Right cardiac atrium (tissue), 5 donors: ENCODE measurements around the gene FGFBP3. TPM values are rescaled to one million over a fixed set of nuclear protein-coding genes. Genes with fewer than 3 reads are reported as not detected.

Experiments used
- ATAC-seq, 2 donors: fragments of 200-7000 bp; cut with Tn5 transposase; one replicate each; pipeline versions ENCODE4 v1.8.0 to v1.9.1; 2020; ENCODE audit warnings: moderate library complexity in 2 of 2, mild to moderate bottlenecking in 1 of 2
- DNase-seq, 3 donors: peaks; one replicate each; pipeline ENCODE4 v3.0.0-alpha.2; 2020
- H3K27ac ChIP-seq: one replicate; pipeline ENCODE4 v1.5.1; 2013; ENCODE audit warnings: mild to moderate bottlenecking, low read length, control low read depth, moderate library complexity
- H3K27me3 ChIP-seq: one replicate; pipeline ENCODE4 v1.6.1; 2013; ENCODE audit not compliant: control insufficient read depth, insufficient read depth
- H3K4me1 ChIP-seq: one replicate; pipeline ENCODE4 v1.6.1; 2013; ENCODE audit warnings: low read length; ENCODE audit not compliant: control insufficient read depth, insufficient read depth
- H3K4me3 ChIP-seq: one replicate; pipeline ENCODE4 v1.5.1; 2013; ENCODE audit warnings: low read length, control low read depth
- H3K9me3 ChIP-seq: one replicate; pipeline ENCODE4 v1.6.1; 2013; ENCODE audit warnings: low read length; ENCODE audit not compliant: control insufficient read depth
- WGBS: extraction: QIAGEN DNeasy Blood & Tissue Kit; methylation state at CpG from one replicate; pipeline ENCODE4 v1.1.7; 2013; 5-methylcytosine and 5-hydroxymethylcytosine counted together
- intact Hi-C, 4 donors: fragments of 100-400 bp; cut with DNase I; formaldehyde crosslinking; loops; one replicate each; pipeline versions ENCODE4 v1.11.0 to v1.14.0; 2022 to 2023
- polyA plus RNA-seq: library from polyadenylated mRNA; stranded (reverse); fragments of 200-250 nt; gene quantifications from one replicate; pipeline ENCODE4 v1.2.3, GENCODE V29; 2013
- total RNA-seq, 4 donors: library from RNA; stranded (reverse); fragmentation: NEBNext Ultra II Directional; extraction: Animal tissue kit (Norgen Biotek cat#: 25700); gene quantifications; one replicate each; pipeline ENCODE4 v1.2.1, GENCODE V29; 2021
- donor health status: healthy with polysubstance abuse.
- donor health status: DM: no; HTN: yes; CAD: no.
- donor health status: DM: no; HTN: no; CAD: no.
- donor health status: DM: no; HTN: yes; CAD: no; lungs with severe emphysema.
- donor health status: DM: yes; HTN: yes; CAD: no.

The FGFBP3 gene
- total and polyA plus RNA-seq, 5 donors: 0.45 to 0.71 (median 0.51) TPM

DNA sequence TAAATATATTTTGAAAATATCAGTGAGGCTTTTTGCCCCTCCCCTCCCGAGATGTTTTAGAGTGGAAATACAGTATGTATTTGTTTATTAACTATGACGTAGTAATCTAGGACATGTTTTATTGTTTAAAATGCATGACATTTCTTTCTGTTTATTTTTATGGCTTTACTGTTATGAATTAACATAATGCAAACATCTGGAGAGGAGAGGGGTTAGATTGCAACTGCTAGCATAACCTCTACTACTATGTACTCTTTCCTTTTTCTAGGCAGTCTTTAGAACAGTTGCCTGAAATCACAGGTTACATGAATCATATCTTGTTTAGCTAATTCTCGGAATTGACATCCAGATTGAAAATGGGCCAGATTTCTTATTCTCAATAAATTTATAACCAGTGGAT is 21.7 kb upstream of the FGFBP3 start:
- Histone ChIP-seq H3K4me3 (no peak overlapping the region), H3K4me1 (peaks cover 2% of the 10 kb centered on the region), H3K9me3 (no peaks in the 10 kb centered on the region), H3K27ac (no peak overlapping the region), H3K27me3 (no peaks in the 10 kb centered on the region)
- no peak for ATAC-seq
- WGBS: 69% methylated on average over 3 of the region's 3 CpGs
- DNase-seq: no peak
- intact Hi-C loops: no loop called here

DNA sequence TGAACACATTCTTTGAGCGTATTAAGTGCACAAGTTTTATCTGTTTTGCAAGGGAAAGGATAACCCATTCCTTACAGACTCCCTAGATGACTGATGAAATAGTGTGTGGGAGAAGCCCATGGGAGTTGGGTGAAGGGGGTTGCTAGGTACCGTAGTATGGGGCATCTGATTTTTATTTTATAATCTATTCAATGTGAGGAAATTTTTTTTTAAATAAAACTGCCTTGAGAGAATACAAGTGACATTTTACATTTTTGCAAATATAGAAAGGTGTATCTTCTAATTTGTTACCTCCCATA is 15.7 kb upstream of the FGFBP3 start:
- intact Hi-C loops: no loop called here
- Histone ChIP-seq H3K27me3 (no peaks in the 10 kb centered on the region), H3K4me1 (peaks cover 2% of the 10 kb centered on the region), H3K4me3 (peak overlapping the region; percentile 63), H3K9me3 (no peaks in the 10 kb centered on the region), H3K27ac (no peak overlapping the region)
- ATAC-seq (no peak), DNase-seq (no peak)
- WGBS: 38% methylated on average over 2 of the region's 2 CpGs

DNA sequence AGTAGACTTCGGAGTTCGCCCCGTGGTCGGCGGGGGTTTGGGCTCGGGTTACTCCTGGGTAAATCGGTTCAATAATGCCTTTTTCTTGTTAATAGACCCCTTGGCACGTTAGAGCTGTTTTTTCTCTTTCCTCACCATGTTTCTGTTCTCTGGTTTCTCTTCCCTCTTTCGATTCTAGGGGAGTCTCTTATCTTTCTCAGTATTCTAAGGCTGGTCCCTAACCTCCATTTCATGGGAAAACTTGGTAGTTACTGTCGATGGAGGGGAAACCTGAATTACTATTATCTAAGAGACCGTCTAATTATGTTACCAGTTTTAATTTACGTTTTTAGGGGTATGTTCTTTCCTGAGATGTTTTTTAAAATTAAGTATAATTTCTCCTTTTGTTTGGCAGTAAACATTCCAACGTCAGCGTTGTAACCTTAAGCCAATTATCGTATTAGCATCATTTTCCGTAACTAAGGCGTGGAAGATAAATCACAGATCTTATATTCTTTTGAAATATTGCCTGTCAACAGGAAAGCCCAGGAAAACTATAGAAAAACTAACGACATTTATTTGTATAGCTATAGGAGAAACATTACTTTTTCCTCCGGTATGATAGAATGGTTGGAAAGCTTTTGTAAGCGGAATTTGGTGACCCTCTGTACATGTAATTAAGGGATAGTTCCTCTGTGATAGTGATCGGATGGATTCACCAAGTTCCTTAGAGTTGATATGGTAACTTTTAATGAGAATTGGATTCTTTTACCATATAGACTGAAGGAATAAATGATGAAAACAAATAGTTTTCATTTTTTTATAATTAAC is 15.1 kb upstream of the FGFBP3 start:
- no peaks in the 10 kb centered on the region for H3K27me3 ChIP-seq
- intact Hi-C loops: no loop called here
- 3% methylated on average over 21 of the region's 21 CpGs for WGBS
- ATAC-seq (peak in 1 of 2 donors; percentile 17), DNase-seq (no peak)
- peak overlapping the region; percentile 63 for H3K4me3 ChIP-seq
- H3K27ac ChIP-seq: peak overlapping the region; percentile 79
- no peaks in the 10 kb centered on the region for H3K9me3 ChIP-seq
- H3K4me1 ChIP-seq: peaks cover 2% of the 10 kb centered on the region

DNA sequence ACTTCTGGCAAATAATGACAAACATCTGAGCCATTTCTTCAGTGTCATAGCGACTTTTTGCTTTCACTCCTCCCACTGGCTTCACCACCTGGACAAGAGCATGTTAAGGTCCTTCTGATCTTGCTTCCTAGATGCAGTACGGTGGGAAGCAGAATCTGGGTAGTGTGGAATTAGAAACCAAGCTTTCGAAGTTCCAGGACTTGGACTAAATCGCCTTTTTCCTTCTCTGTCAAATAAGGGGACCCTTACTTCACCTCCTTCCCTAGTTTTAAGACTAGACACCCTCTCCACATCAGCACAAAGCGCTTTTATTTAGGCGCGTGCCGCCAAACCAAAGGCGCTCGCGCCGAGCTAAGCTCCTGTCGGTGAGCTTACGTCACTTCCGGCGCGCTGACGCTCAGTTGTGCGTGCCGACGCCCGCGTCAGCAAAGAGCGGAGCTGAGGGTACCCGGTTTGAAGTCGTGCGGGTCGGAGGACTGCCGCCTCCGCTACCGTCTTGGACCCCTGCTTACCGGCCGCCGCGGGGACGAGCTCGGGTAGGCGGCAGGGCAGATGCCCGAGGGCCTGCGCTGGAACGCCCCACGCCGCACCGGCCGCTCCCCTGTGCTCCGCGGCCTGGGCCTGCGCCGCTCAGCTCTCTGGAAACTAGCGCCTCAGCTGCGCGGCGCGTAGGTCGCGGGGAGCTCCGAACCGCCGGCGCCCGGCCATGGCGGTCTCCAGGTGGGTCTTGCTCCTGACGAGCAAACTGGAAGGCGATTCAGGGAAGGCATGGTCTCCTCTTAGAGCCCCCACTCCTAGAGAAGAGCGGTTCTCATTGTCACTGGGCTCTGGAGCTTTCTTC is 14.3 kb upstream of the FGFBP3 start, which contains the start of gene BTAF1:
BTAF1 (plus strand) TSS at position 400 of the 841 bp plus-strand sequence; CDS start at position 707, 307 bp downstream.
- H3K27ac ChIP-seq: peak within 1 kb of the TSS; percentile 79
- intact Hi-C loops: no loop called here
- H3K4me3 ChIP-seq: peak within 1 kb of the TSS; percentile 63
- ATAC-seq (peak; percentile 99), DNase-seq (peak; percentile 95 to 99 (median 97))
- no peaks in the 10 kb centered on the region for H3K4me1 ChIP-seq
- under 1% methylated on average over 65 of the region's 65 CpGs for WGBS
- H3K27me3 ChIP-seq: no peaks in the 10 kb centered on the region
- no peaks in the 10 kb centered on the region for H3K9me3 ChIP-seq

GRCh38 chr10:91919651-91920050 is 10.4 kb upstream of the FGFBP3 start:
- H3K9me3 ChIP-seq: no peaks in the 10 kb centered on the region
- WGBS: 97% methylated on average over 1 of the region's 1 CpG
- H3K4me1 ChIP-seq: no peaks in the 10 kb centered on the region
- H3K4me3 ChIP-seq: no peak overlapping the region
- ATAC-seq (no peak), DNase-seq (no peak)
- H3K27me3 ChIP-seq: peaks cover 2% of the 10 kb centered on the region
- intact Hi-C loops: no loop called here
- no peak overlapping the region for H3K27ac ChIP-seq

DNA sequence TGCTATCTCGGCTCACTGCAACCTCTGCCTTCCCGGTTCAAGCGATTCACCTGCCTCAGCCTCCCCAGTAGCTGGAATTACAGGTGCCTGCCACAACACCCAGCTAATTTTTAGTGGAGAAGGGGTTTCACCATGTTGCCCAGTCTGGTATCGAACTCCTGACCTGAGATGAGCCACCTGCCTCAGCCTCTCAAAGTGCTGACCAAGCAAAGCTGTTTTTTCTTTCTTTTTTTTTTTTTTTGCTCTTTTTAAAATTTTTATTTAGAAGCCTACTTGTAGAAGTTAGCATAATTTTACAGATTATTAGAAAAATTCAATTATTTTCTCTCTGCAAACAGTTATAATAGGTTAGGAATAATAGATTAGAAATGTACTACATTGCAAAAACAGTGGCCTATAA is 1.2 kb upstream of the FGFBP3 start:
- H3K4me3 ChIP-seq: no peak overlapping the region
- no peaks in the 10 kb centered on the region for H3K4me1 ChIP-seq
- no peaks in the 10 kb centered on the region for H3K27me3 ChIP-seq
- ATAC-seq (no peak), DNase-seq (no peak)
- H3K27ac ChIP-seq: no peak overlapping the region
- H3K9me3 ChIP-seq: no peaks in the 10 kb centered on the region
- intact Hi-C loops: loop anchor here in 2 of 4 donors (5.0 kb wide), 1 partner anchor 153 kb away; no protein-coding TSS in a partner anchor
- 87% methylated on average over 4 of the region's 4 CpGs for WGBS

- H3K4me1 ChIP-seq: no peaks in the 10 kb centered on the region
- H3K9me3 ChIP-seq: no peaks in the 10 kb centered on the region
- peak overlapping the region; percentile 8 for H3K27ac ChIP-seq
- intact Hi-C loops: loop anchor here in 1 of 4 donors (10.0 kb wide), 1 partner anchor 144 kb away; no protein-coding TSS in a partner anchor
- DNase-seq (peak; percentile 83 to 90 (median 90)), ATAC-seq (peak; percentile 96 to 97)
- peak overlapping the region; percentile 78 for H3K4me3 ChIP-seq
- H3K27me3 ChIP-seq: no peaks in the 10 kb centered on the region
- under 1% methylated on average over 93 of the region's 93 CpGs for WGBS
Measured at GRCh38 chr10:91908337-91909116, 759 bp downstream of the FGFBP3 start.

- Histone ChIP-seq H3K27me3 (no peaks in the 10 kb centered on the region), H3K4me1 (no peaks in the 10 kb centered on the region), H3K27ac (no peak overlapping the region), H3K4me3 (peak overlapping the region; percentile 78), H3K9me3 (no peaks in the 10 kb centered on the region)
- ATAC-seq: peak in 1 of 2 donors; percentile 14
- intact Hi-C loops: loop anchor here in 1 of 4 donors (10.0 kb wide), 1 partner anchor 143 kb away; no protein-coding TSS in a partner anchor
- DNase-seq: peak in 1 of 3 donors; percentile 38
- 5% methylated on average over 18 of the region's 18 CpGs for WGBS
Measured at GRCh38 chr10:91907914-91908336, 1.4 kb downstream of the FGFBP3 start.

GRCh38 chr10:91907033-91907594 is 2.2 kb downstream of the FGFBP3 start:
- WGBS: 85% methylated on average over 5 of the region's 5 CpGs
- H3K4me1 ChIP-seq: no peaks in the 10 kb centered on the region
- ATAC-seq (no peak), DNase-seq (peak in 1 of 3 donors; percentile 23)
- H3K4me3 ChIP-seq: no peak overlapping the region
- H3K9me3 ChIP-seq: no peaks in the 10 kb centered on the region
- H3K27me3 ChIP-seq: no peaks in the 10 kb centered on the region
- no peak overlapping the region for H3K27ac ChIP-seq
- intact Hi-C loops: loop anchor here in 1 of 4 donors (10.0 kb wide), 1 partner anchor 142 kb away; no protein-coding TSS in a partner anchor
